Progenitor cell of endocrine pancreas (in vitro differentiated cells): ENCODE measurements around the gene EEPD1. TPM values are rescaled to one million over a fixed set of nuclear protein-coding genes. Genes with fewer than 3 reads are reported as not detected.
A peak's percentile ranks its signal among the peaks of the same experiment; 100 is the strongest.

Experiments used
- DNase-seq: peaks from one replicate; pipeline ENCODE4 v3.0.0; 2021; ENCODE audit warnings: low spot score; ENCODE audit not compliant: unreplicated experiment
- H3K27ac Mint-ChIP-seq: 2 replicates; pipeline ENCODE4 v1.8.0; 2021; ENCODE audit warnings: mild to moderate bottlenecking, moderate library complexity, mixed read lengths
- H3K27me3 Mint-ChIP-seq: 2 replicates; pipeline ENCODE4 v1.8.0; 2021; ENCODE audit warnings: mixed read lengths
- H3K36me3 Mint-ChIP-seq: 2 replicates; pipeline ENCODE4 v1.8.0; 2022; ENCODE audit warnings: mixed read lengths; ENCODE audit not compliant: insufficient read depth
- H3K4me1 Mint-ChIP-seq: 2 replicates; pipeline ENCODE4 v1.8.0; 2021; ENCODE audit warnings: low read depth, mixed read lengths
- H3K4me3 Mint-ChIP-seq: 2 replicates; pipeline ENCODE4 v1.8.0; 2021; ENCODE audit warnings: low read depth, mild to moderate bottlenecking, moderate library complexity, mixed read lengths
- H3K9me3 Mint-ChIP-seq: 2 replicates; pipeline ENCODE4 v1.8.0; 2021; ENCODE audit warnings: low read depth, mixed read lengths
- CTCF ChIP-seq: fragments of 200-600 bp; sonication (generic); IDR thresholded peaks from one replicate; pipeline ENCODE4 v1.5.0; 2021; ENCODE audit warnings: antibody characterized with exemption, mild to moderate bottlenecking; ENCODE audit not compliant: unreplicated experiment
- total RNA-seq: library from RNA; stranded (reverse); gene quantifications from 2 replicates; pipeline ENCODE4 v1.2.1, GENCODE V29; 2021

EEPD1 gene
- total RNA-seq, 1 donor from 2014 or later = 10.6 TPM

DNA sequence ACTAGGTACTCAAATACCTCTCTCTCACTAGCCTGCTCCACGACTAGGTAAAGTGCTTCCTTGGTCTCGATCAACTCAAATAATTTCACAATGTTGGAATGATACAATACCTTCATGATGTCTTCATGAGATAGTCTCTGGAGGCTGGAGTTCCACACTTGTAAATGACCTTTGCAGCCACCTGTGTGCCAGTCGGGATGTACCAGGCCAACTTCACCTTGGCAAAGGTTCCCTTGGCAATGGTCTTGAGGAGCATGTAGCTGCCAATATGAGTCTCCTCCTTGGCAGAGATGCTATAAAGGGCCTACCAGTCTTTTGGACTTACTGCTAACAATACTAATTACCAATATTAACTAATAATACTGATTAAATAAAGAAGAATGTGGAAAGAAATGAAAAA is 42.5 kb upstream of the EEPD1 start:
- H3K4me1 Mint-ChIP-seq = no peaks in the 10 kb centered on the region
- H3K27ac Mint-ChIP-seq = no peak overlapping the region
- no peak for TF ChIP-seq CTCF
- H3K4me3 Mint-ChIP-seq = no peak overlapping the region
- H3K9me3 Mint-ChIP-seq = no peaks in the 10 kb centered on the region
- H3K36me3 Mint-ChIP-seq = no peaks in the 10 kb centered on the region
- no peak for DNase-seq
- no peaks in the 10 kb centered on the region for H3K27me3 Mint-ChIP-seq

DNA sequence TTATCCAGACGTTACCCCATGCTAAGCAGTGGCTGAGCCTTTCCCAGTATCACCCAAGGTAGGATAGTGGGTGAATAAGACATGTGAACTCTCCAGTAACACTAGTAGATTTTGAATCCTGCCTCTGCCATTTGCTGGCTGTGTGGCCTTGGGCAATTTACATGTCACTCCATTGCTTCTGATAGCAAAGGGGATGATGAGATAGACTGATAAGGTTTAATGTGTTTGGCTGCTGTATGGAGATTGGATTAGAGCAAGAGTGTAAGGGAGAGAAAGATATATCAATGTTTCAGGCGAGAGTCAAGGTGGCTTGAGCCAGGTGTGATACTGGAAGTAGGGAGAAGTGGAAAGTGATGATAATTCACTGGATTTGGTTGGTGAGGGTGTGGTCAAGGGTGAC is 40.1 kb upstream of the EEPD1 start:
- DNase-seq = no peak
- TF ChIP-seq CTCF = no peak
- Mint-ChIP-seq H3K4me1 (peaks cover 9% of the 10 kb centered on the region), H3K27ac (no peak overlapping the region), H3K9me3 (no peaks in the 10 kb centered on the region), H3K4me3 (no peak overlapping the region), H3K36me3 (no peaks in the 10 kb centered on the region), H3K27me3 (no peaks in the 10 kb centered on the region)

- DNase-seq = no peak
- H3K36me3 Mint-ChIP-seq = no peaks in the 10 kb centered on the region
- H3K9me3 Mint-ChIP-seq = no peaks in the 10 kb centered on the region
- H3K4me1 Mint-ChIP-seq = peaks cover 9% of the 10 kb centered on the region
- no peaks in the 10 kb centered on the region for H3K27me3 Mint-ChIP-seq
- no peak overlapping the region for H3K27ac Mint-ChIP-seq
- H3K4me3 Mint-ChIP-seq = no peak overlapping the region
- TF ChIP-seq CTCF = no peak
These were observed 38.7 kb upstream of the EEPD1 start for GRCh38 chr7:36114355-36114754.

- Mint-ChIP-seq H3K27ac (peak overlapping the region; percentile 70), H3K27me3 (no peaks in the 10 kb centered on the region), H3K4me1 (peaks cover 9% of the 10 kb centered on the region), H3K9me3 (no peaks in the 10 kb centered on the region), H3K4me3 (no peak overlapping the region), H3K36me3 (no peaks in the 10 kb centered on the region)
- no peak for TF ChIP-seq CTCF
- no peak for DNase-seq
These were observed 37.4 kb upstream of the EEPD1 start for GRCh38 chr7:36115448-36116321.

- peaks cover 9% of the 10 kb centered on the region for H3K4me1 Mint-ChIP-seq
- no peak for TF ChIP-seq CTCF
- peak; percentile 18 for DNase-seq
- H3K36me3 Mint-ChIP-seq = no peaks in the 10 kb centered on the region
- H3K4me3 Mint-ChIP-seq = no peak overlapping the region
- H3K27ac Mint-ChIP-seq = peak overlapping the region; percentile 70
- H3K27me3 Mint-ChIP-seq = no peaks in the 10 kb centered on the region
- no peaks in the 10 kb centered on the region for H3K9me3 Mint-ChIP-seq
These were observed 36.5 kb upstream of the EEPD1 start for GRCh38 chr7:36116347-36117202.
